ENCODE results near the gene PELI1.

GRCh38 chr2:64122358-64122757 is 21.9 kb downstream of the PELI1 start:
- TF ChIP-seq CTCF (conservative IDR thresholded peaks at IDR 0.05 in 1 of 2, IDR thresholded peaks at IDR 0.05 in 1 of 2; ENCODE audit: extremely low read depth in 1 of 2, insufficient read depth in 1 of 2, low read depth in 1 of 2, low read length in 2 of 2) = no peak
- no peak for TF ChIP-seq EZH2 (IDR thresholded peaks at IDR 0.05; ENCODE audit: borderline replicate concordance, low read length)

Measured in mammary epithelial cell (primary cell).